Keratinocyte (primary cell): ENCODE data around the gene CDC14B. TPM values are rescaled to one million over a fixed set of nuclear protein-coding genes. Genes with fewer than 3 reads are reported as not detected.
A peak's percentile ranks its signal among the peaks of the same experiment; 100 is the strongest.

Experiments used
- DNase-seq: peaks from one replicate; pipeline ENCODE4 v3.0.0-alpha.2; 2011; ENCODE audit warnings: low read depth, missing footprints, low spot score
- FAIRE-seq: peaks from 2 replicates; lab custom pipeline; 2011; peaks lifted over from hg19 to GRCh38; lab: Jason Lieb, UNC
- H2AFZ ChIP-seq: 2 replicates; pipeline ENCODE4 v1.6.0; 2012; ENCODE audit warnings: low read length, control low read depth, inconsistent platforms; ENCODE audit not compliant: control insufficient read depth
- H3K27ac ChIP-seq: 2 replicates; pipeline ENCODE4 v1.5.1; 2011; ENCODE audit warnings: low read length; ENCODE audit not compliant: control insufficient read depth, insufficient read depth
- H3K27me3 ChIP-seq: 3 replicates; pipeline ENCODE4 v1.6.0; 2011; ENCODE audit warnings: low read length; ENCODE audit not compliant: control insufficient read depth, insufficient read depth; ENCODE audit errors: extremely low read depth
- H3K36me3 ChIP-seq, 2 experiments: 2 replicates in 1 of 2; 3 replicates in 1 of 2; pipeline ENCODE4 v1.5.1; 2011; ENCODE audit warnings: low read length in 2 of 2, mild to moderate bottlenecking in 1 of 2; ENCODE audit not compliant: control insufficient read depth in 2 of 2, insufficient read depth in 2 of 2; ENCODE audit errors: extremely low read depth in 1 of 2
- H3K4me1 ChIP-seq: 3 replicates; pipeline ENCODE4 v1.5.1; 2011; ENCODE audit warnings: low read length; ENCODE audit not compliant: control insufficient read depth, insufficient read depth; ENCODE audit errors: extremely low read depth
- H3K4me2 ChIP-seq: 3 replicates; pipeline ENCODE4 v1.6.0; 2011; ENCODE audit warnings: low read depth, low read length; ENCODE audit not compliant: control insufficient read depth, insufficient read depth; ENCODE audit errors: extremely low read depth
- H3K4me3 ChIP-seq, 3 experiments: fragments of 200-600 bp in 1 of 3; sonication (generic) in 1 of 3; 2 replicates in 2 of 3; 3 replicates in 1 of 3; pipeline ENCODE4 v1.5.1; 2011 to 2016; ENCODE audit warnings: low read length in 3 of 3, mild to moderate bottlenecking in 3 of 3, control low read depth in 2 of 3, inconsistent platforms in 1 of 3, low read depth in 1 of 3, mixed read lengths in 1 of 3, mixed run types in 1 of 3, moderate library complexity in 1 of 3; ENCODE audit not compliant: control insufficient read depth in 2 of 3, insufficient read depth in 2 of 3; ENCODE audit errors: extremely low read depth in 1 of 3
- H3K79me2 ChIP-seq: 2 replicates; pipeline ENCODE4 v1.6.0; 2012; ENCODE audit warnings: low read length; ENCODE audit not compliant: control insufficient read depth, insufficient read depth
- H3K9ac ChIP-seq: 3 replicates; pipeline ENCODE4 v1.6.0; 2011; ENCODE audit warnings: low read length; ENCODE audit not compliant: control insufficient read depth, insufficient read depth; ENCODE audit errors: extremely low read depth
- H3K9me1 ChIP-seq: 3 replicates; pipeline ENCODE4 v1.6.0; 2011; ENCODE audit warnings: low read length; ENCODE audit not compliant: control insufficient read depth, insufficient read depth; ENCODE audit errors: extremely low read depth
- H3K9me3 ChIP-seq: 2 replicates; pipeline ENCODE4 v1.5.1; 2012; ENCODE audit warnings: low read depth, low read length; ENCODE audit not compliant: control insufficient read depth
- H4K20me1 ChIP-seq: 3 replicates; pipeline ENCODE4 v1.6.0; 2011; ENCODE audit warnings: low read length; ENCODE audit not compliant: control insufficient read depth, insufficient read depth; ENCODE audit errors: extremely low read depth
- CTCF ChIP-seq, 3 experiments: IDR thresholded peaks in 1 of 3; conservative IDR thresholded peaks in 1 of 3; optimal IDR thresholded peaks in 1 of 3; 2 replicates in 2 of 3; 3 replicates in 1 of 3; pipeline versions ENCODE3 to v1.5.1; 2011; ENCODE audit warnings: low read length in 3 of 3, mild to moderate bottlenecking in 3 of 3, moderate library complexity in 2 of 3, control low read depth in 1 of 3, inconsistent platforms in 1 of 3; ENCODE audit not compliant: insufficient read depth in 2 of 3; ENCODE audit errors: extremely low read depth in 1 of 3
- EZH2 ChIP-seq: IDR thresholded peaks from one replicate; pipeline ENCODE4 v1.6.1; 2012; ENCODE audit warnings: inconsistent platforms, mild to moderate bottlenecking, low read length, moderate library complexity
- dilution Hi-C: fragments of 300-500 bp; cut with MboI; formaldehyde crosslinking; loops from one replicate; pipeline ENCODE4 v1.7.0; 2020; ENCODE audit warnings: low sequenced_read_pairs; ENCODE audit not compliant: extremely low pct_ligation_motif_present
- polyA plus RNA-seq, 5 experiments: library from polyadenylated mRNA; depleted of rRNA in 3 of 5; stranded (reverse) in 3 of 5; stranded (forward) in 1 of 5; unstranded in 1 of 5; fragments of >200 nt; gene quantifications; 1 replicate in 1 of 5; 2 replicates in 3 of 5; 3 replicates in 1 of 5; pipeline versions ENCODE4 v1.2.1 to v1.2.3, GENCODE V29; 2011 to 2012; ENCODE audit warnings: missing spikeins in 2 of 5, low read depth in 1 of 5, low replicate concordance in 1 of 5

Gene CDC14B
- polyA plus RNA-seq, 1 donor (not counting 4 experiments of a cell fraction or from before 2014, with no cell fraction given), result 7.5 TPM

- dilution Hi-C loops, result no loop called here
These were observed 1.2 kb downstream of the CDC14B start for GRCh38 chr9:96618209-96619123.

GRCh38 chr9:96617439-96618185 is 2.0 kb downstream of the CDC14B start:
- Histone ChIP-seq H3K4me1 (peaks cover 18% of the 10 kb centered on the region), H3K27me3 (no peaks in the 10 kb centered on the region), H3K4me2 (peak overlapping the region; percentile 94), H2AFZ (no peak overlapping the region), H3K36me3 (no peaks in the 10 kb centered on the region), H4K20me1 (no peaks in the 10 kb centered on the region), H3K9me1 (no peaks in the 10 kb centered on the region), H3K4me3 (peak overlapping the region in 2 of 3 experiments; percentile 70 to 90), H3K9ac (peak overlapping the region; percentile 74), H3K9me3 (no peaks in the 10 kb centered on the region), H3K79me2 (peaks cover 23% of the 10 kb centered on the region), H3K27ac (no peak overlapping the region)
- dilution Hi-C loops, result no loop called here
- no peak for TF ChIP-seq CTCF (optimal IDR thresholded peaks at IDR 0.05 in 1 of 3, IDR thresholded peaks at IDR 0.05 in 1 of 3, conservative IDR thresholded peaks at IDR 0.05 in 1 of 3; ENCODE audit: extremely low read depth in 1 of 3, insufficient read depth in 2 of 3, low read length in 3 of 3)
- no peak for TF ChIP-seq EZH2
- FAIRE-seq, result no peak
- DNase-seq, result no peak

More at GRCh38 chr9:96618209-96619123, 1.2 kb downstream of the CDC14B start:
- H3K9me3 ChIP-seq, result no peaks in the 10 kb centered on the region
- H3K27ac ChIP-seq, result peak overlapping the region; percentile 26
- TF ChIP-seq EZH2 (no peak), CTCF (optimal IDR thresholded peaks at IDR 0.05 in 1 of 3, IDR thresholded peaks at IDR 0.05 in 1 of 3, conservative IDR thresholded peaks at IDR 0.05 in 1 of 3; ENCODE audit: extremely low read depth in 1 of 3, insufficient read depth in 2 of 3, low read length in 3 of 3) (no peak)
- H3K79me2 ChIP-seq, result peaks cover 18% of the 10 kb centered on the region
- no peaks in the 10 kb centered on the region for H3K9me1 ChIP-seq
- peak overlapping the region; percentile 64 to 90 (median 70) for H3K4me3 ChIP-seq
- peaks cover 16% of the 10 kb centered on the region for H3K4me1 ChIP-seq
- peak overlapping the region; percentile 94 for H3K4me2 ChIP-seq
- FAIRE-seq (peak; percentile 17), DNase-seq (no peak)
- H3K9ac ChIP-seq, result peak overlapping the region; percentile 74
- H3K27me3 ChIP-seq, result no peaks in the 10 kb centered on the region
- H2AFZ ChIP-seq, result peak overlapping the region; percentile 61
- no peaks in the 10 kb centered on the region for H4K20me1 ChIP-seq
- no peaks in the 10 kb centered on the region for H3K36me3 ChIP-seq
